Subcutaneous adipose tissue (tissue), 4 donors: ENCODE results near the gene NCF2. TPM values are rescaled to one million over a fixed set of nuclear protein-coding genes. Genes with fewer than 3 reads are reported as not detected.

Experiments
- total RNA-seq, 4 donors: library from RNA; depleted of rRNA; stranded (reverse); fragments of >200 nt; gene quantifications; one replicate each; pipeline ENCODE4 v1.1.0, GENCODE V29; 2016
- TF ChIP-seq, protein P1 (sequence below): fragments of 450-650 bp; IDR thresholded peaks from one replicate; pipeline ENCODE4 v1.5.1; 2016; ENCODE audit warnings: low read depth, mild to moderate bottlenecking, control low read depth, antibody characterized with exemption, moderate library complexity

The NCF2 gene
- total RNA-seq, 4 donors from 2014 or later: 12.6 to 128 (median 36.2) TPM

DNA sequence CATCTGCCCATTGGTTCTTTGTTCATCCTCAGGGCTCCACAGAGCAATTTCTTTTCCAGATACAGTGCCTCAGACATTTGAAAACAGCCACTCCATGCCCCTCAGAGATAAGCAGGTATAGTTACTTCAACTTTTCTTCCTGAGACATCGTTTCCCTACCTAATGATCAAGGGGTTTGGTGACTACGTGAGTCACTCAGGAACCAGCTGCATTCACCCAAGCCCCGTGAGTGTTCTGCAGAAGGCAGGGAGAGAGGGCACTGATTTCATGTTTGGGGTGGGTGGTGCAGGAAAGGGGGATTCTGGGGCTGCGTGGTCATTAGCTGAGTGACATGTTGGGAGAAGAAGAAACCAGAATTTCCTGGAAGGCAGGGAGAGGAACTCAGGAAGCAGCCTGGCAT, 25.0 kb downstream of the NCF2 start:
- TF ChIP-seq, protein P1, sequence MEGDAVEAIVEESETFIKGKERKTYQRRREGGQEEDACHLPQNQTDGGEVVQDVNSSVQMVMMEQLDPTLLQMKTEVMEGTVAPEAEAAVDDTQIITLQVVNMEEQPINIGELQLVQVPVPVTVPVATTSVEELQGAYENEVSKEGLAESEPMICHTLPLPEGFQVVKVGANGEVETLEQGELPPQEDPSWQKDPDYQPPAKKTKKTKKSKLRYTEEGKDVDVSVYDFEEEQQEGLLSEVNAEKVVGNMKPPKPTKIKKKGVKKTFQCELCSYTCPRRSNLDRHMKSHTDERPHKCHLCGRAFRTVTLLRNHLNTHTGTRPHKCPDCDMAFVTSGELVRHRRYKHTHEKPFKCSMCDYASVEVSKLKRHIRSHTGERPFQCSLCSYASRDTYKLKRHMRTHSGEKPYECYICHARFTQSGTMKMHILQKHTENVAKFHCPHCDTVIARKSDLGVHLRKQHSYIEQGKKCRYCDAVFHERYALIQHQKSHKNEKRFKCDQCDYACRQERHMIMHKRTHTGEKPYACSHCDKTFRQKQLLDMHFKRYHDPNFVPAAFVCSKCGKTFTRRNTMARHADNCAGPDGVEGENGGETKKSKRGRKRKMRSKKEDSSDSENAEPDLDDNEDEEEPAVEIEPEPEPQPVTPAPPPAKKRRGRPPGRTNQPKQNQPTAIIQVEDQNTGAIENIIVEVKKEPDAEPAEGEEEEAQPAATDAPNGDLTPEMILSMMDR: no peak

- TF ChIP-seq, protein P1: no peak
Measured at GRCh38 chr1:183562701-183563100, 27.6 kb downstream of the NCF2 start.

- TF ChIP-seq, protein P1: no peak
Measured at GRCh38 chr1:183559061-183559460, 31.2 kb downstream of the NCF2 start.

- TF ChIP-seq, protein P1: no peak
Measured at GRCh38 chr1:183554577-183554976, 35.7 kb downstream of the NCF2 start.

- TF ChIP-seq, protein P1: no peak
Measured at GRCh38 chr1:183553764-183554163, 36.5 kb downstream of the NCF2 start.

GRCh38 chr1:183553331-183553730, 36.9 kb downstream of the NCF2 start:
- TF ChIP-seq, protein P1: no peak

- TF ChIP-seq, protein P1: no peak
Measured at GRCh38 chr1:183552891-183553290, 37.4 kb downstream of the NCF2 start.
